Measurements from ENCODE around the gene TUBB3. TPM values are rescaled to one million over a fixed set of nuclear protein-coding genes. Genes with fewer than 3 reads are reported as not detected.
"Not testable (repeated sequence)": the region's sequence is repeated elsewhere in the genome, so short reads cannot be mapped to it uniquely, and the experiment has no call there.

Gene TUBB3
- total RNA-seq, 1 donor from 2014 or later: 6.6 TPM

- intact Hi-C loops (cut with micrococcal nuclease): no loop called here
These were observed 22.3 kb upstream of the TUBB3 start for GRCh38 chr16:89900885-89901284.

- intact Hi-C loops (cut with micrococcal nuclease): no loop called here
These were observed 20.2 kb upstream of the TUBB3 start for GRCh38 chr16:89902980-89903379.

GRCh38 chr16:89903908-89904515, 19.1 kb upstream of the TUBB3 start:
- intact Hi-C loops (cut with micrococcal nuclease): no loop called here

GRCh38 chr16:89904606-89905510, 18.3 kb upstream of the TUBB3 start:
- intact Hi-C loops (cut with micrococcal nuclease): no loop called here

- intact Hi-C loops (cut with micrococcal nuclease): no loop called here
These were observed 17.5 kb upstream of the TUBB3 start for GRCh38 chr16:89905511-89906139.

- intact Hi-C loops (cut with micrococcal nuclease): no loop called here
These were observed 16.8 kb upstream of the TUBB3 start for GRCh38 chr16:89906140-89907025.

- intact Hi-C loops (cut with micrococcal nuclease): no loop called here
These were observed 15.9 kb upstream of the TUBB3 start for GRCh38 chr16:89907055-89907814.

GRCh38 chr16:89908236-89908635, 14.9 kb upstream of the TUBB3 start:
- intact Hi-C loops (cut with micrococcal nuclease): no loop called here

GRCh38 chr16:89909777-89910716, 13.1 kb upstream of the TUBB3 start:
- intact Hi-C loops (cut with micrococcal nuclease): loop anchor here (1.0 kb wide), 2 partner anchors 204 to 210 kb away; no protein-coding TSS in a partner anchor

- intact Hi-C loops (cut with micrococcal nuclease): loop anchor here (1.0 kb wide), 2 partner anchors 205 to 211 kb away; no protein-coding TSS in a partner anchor
These were observed 12.3 kb upstream of the TUBB3 start for GRCh38 chr16:89910717-89911354.

GRCh38 chr16:89911375-89911774, 11.8 kb upstream of the TUBB3 start:
- intact Hi-C loops (cut with micrococcal nuclease): no loop called here

GRCh38 chr16:89912143-89912542, 11.0 kb upstream of the TUBB3 start:
- intact Hi-C loops (cut with micrococcal nuclease): no loop called here

GRCh38 chr16:89912627-89913026, 10.5 kb upstream of the TUBB3 start:
- intact Hi-C loops (cut with micrococcal nuclease): no loop called here

GRCh38 chr16:89913408-89914387, 9.4 kb upstream of the TUBB3 start:
- intact Hi-C loops (cut with micrococcal nuclease): no loop called here

- intact Hi-C loops (cut with micrococcal nuclease): not testable (repeated sequence)
These were observed 8.4 kb upstream of the TUBB3 start for GRCh38 chr16:89914642-89915285.

GRCh38 chr16:89915303-89916232, 7.6 kb upstream of the TUBB3 start:
- intact Hi-C loops (cut with micrococcal nuclease): no loop called here

All from T-helper 1 cell treated with Interleukin-12 subunit alpha and Interleukin-12 subunit beta and Interleukin-4 antibody, amounts not matched to agents 30 ng/mL and 1 ng/mL, for 36 hours (primary cell).